Spleen (tissue), 7 donors: ENCODE results near the gene UBE2G1.
"Not testable (repeated sequence)": the region's sequence is repeated elsewhere in the genome, so short reads cannot be mapped to it uniquely, and the experiment has no call there.

Experiments used
- POLR2A ChIP-seq, 3 donors: fragments of 450-650 bp; IDR thresholded peaks; one replicate each; pipeline ENCODE4 v1.5.1; 2017; ENCODE audit warnings: antibody characterized with exemption in 3 of 3, mild to moderate bottlenecking in 1 of 3
- POLR2AphosphoS5 ChIP-seq, 3 donors: sonication (generic); formaldehyde crosslinking; IDR thresholded peaks; one replicate each; pipeline ENCODE4 v1.5.1; 2017; ENCODE audit warnings: antibody characterized with exemption in 3 of 3
- TF ChIP-seq, protein P1 (sequence below), 11 experiments: fragments of 200-600 bp in 7 of 11; fragments of 450-650 bp in 4 of 11; sonication (generic) in 4 of 11; IDR thresholded peaks in 8 of 11; conservative IDR thresholded peaks in 3 of 11; 1 replicate in 7 of 11; 2 replicates in 4 of 11; pipeline versions ENCODE4 v1.4.0 to v1.8.0; 2016 to 2021; ENCODE audit warnings: antibody characterized with exemption in 11 of 11, inconsistent platforms in 4 of 11, mild to moderate bottlenecking in 1 of 11
- donor health status: DM: no; HTN: no; CAD: no; lungs with moderate emphysema.
- donor health status: DM: no; HTN: no; CAD: no.
- donor health status: DM: no; HTN: no; CAD: no.

DNA sequence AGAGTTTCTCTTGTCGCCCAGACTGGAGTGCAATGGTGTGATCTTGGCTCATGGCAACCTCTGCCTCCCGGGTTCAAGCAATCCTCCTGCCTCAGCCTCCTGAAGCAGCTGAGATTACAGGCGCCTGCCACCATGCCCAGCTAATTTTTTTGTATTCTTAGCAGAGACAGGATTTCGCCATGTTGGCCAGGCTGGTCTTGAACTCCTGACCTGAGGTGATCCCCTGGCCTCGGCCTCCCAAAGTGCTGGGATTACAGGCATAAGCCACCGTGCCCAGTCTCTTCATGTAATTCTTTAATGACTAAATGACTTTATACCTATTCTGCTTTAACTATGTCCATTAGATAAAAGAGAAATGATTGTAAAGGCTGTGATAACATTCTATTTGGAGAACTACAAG lies 111.2 kb downstream of the UBE2G1 start:
- TF ChIP-seq, protein P1, sequence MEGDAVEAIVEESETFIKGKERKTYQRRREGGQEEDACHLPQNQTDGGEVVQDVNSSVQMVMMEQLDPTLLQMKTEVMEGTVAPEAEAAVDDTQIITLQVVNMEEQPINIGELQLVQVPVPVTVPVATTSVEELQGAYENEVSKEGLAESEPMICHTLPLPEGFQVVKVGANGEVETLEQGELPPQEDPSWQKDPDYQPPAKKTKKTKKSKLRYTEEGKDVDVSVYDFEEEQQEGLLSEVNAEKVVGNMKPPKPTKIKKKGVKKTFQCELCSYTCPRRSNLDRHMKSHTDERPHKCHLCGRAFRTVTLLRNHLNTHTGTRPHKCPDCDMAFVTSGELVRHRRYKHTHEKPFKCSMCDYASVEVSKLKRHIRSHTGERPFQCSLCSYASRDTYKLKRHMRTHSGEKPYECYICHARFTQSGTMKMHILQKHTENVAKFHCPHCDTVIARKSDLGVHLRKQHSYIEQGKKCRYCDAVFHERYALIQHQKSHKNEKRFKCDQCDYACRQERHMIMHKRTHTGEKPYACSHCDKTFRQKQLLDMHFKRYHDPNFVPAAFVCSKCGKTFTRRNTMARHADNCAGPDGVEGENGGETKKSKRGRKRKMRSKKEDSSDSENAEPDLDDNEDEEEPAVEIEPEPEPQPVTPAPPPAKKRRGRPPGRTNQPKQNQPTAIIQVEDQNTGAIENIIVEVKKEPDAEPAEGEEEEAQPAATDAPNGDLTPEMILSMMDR (IDR thresholded peaks at IDR 0.05 in 8 of 11, conservative IDR thresholded peaks at IDR 0.05 in 3 of 11), result not testable (repeated sequence)
- TF ChIP-seq POLR2A, POLR2AphosphoS5 (IDR thresholded peaks at IDR 0.05): not testable (repeated sequence)
